HG03280 (cell line): Measurements from ENCODE around the gene ASTN2.

Source experiments
- ATAC-seq: cut with Tn5 transposase; IDR thresholded peaks from one replicate; pipeline ENCODE4 v1.9.1; 2021; ENCODE audit warnings: mild to moderate bottlenecking, moderate library complexity; ENCODE audit not compliant: unreplicated experiment

The ASTN2 gene

GRCh38 chr9:117122953-117123352, 291.9 kb downstream of the ASTN2 start:
- no peak for ATAC-seq

GRCh38 chr9:117122102-117122501, 292.8 kb downstream of the ASTN2 start:
- ATAC-seq, result no peak

GRCh38 chr9:117121316-117121715, 293.5 kb downstream of the ASTN2 start:
- no peak for ATAC-seq

- ATAC-seq, result no peak
Observed at GRCh38 chr9:117120061-117120460, 294.8 kb downstream of the ASTN2 start.

GRCh38 chr9:117116084-117116483, 298.8 kb downstream of the ASTN2 start:
- ATAC-seq, result peak; percentile 83

GRCh38 chr9:117114768-117115167, 300.1 kb downstream of the ASTN2 start:
- ATAC-seq, result no peak

- ATAC-seq, result no peak
Observed at GRCh38 chr9:117104716-117105495, 310.0 kb downstream of the ASTN2 start.

- ATAC-seq, result no peak
Observed at GRCh38 chr9:117104206-117104605, 310.7 kb downstream of the ASTN2 start.

GRCh38 chr9:117103438-117104110, 311.3 kb downstream of the ASTN2 start:
- no peak for ATAC-seq

GRCh38 chr9:117101008-117101407, 313.8 kb downstream of the ASTN2 start:
- no peak for ATAC-seq

- no peak for ATAC-seq
Observed at GRCh38 chr9:117098331-117098730, 316.5 kb downstream of the ASTN2 start.

- ATAC-seq, result no peak
Observed at GRCh38 chr9:117097761-117098160, 317.1 kb downstream of the ASTN2 start.

GRCh38 chr9:117096138-117096537, 318.7 kb downstream of the ASTN2 start:
- no peak for ATAC-seq

- no peak for ATAC-seq
Observed at GRCh38 chr9:117095081-117095480, 319.8 kb downstream of the ASTN2 start.

GRCh38 chr9:117093891-117094844, 320.7 kb downstream of the ASTN2 start:
- ATAC-seq, result no peak

- no peak for ATAC-seq
Observed at GRCh38 chr9:117092582-117092981, 322.3 kb downstream of the ASTN2 start.

- no peak for ATAC-seq
Observed at GRCh38 chr9:117091529-117091928, 323.3 kb downstream of the ASTN2 start.

GRCh38 chr9:117088786-117089185, 326.1 kb downstream of the ASTN2 start:
- no peak for ATAC-seq

- ATAC-seq, result no peak
Observed at GRCh38 chr9:117088140-117088539, 326.7 kb downstream of the ASTN2 start.

GRCh38 chr9:117084221-117084620, 330.6 kb downstream of the ASTN2 start:
- ATAC-seq, result no peak

- no peak for ATAC-seq
Observed at GRCh38 chr9:117083559-117083958, 331.3 kb downstream of the ASTN2 start.
